Smooth muscle cell (in vitro differentiated cells): ENCODE data around the gene SMG6. TPM values are rescaled to one million over a fixed set of nuclear protein-coding genes. Genes with fewer than 3 reads are reported as not detected.
A peak's percentile ranks its signal among the peaks of the same experiment; 100 is the strongest.

Source experiments
- DNase-seq: peaks from one replicate; lab custom pipeline; 2025; ENCODE audit not compliant: unreplicated experiment; lab: John Stamatoyannopoulos, UW
- H2AFZ ChIP-seq: fragments of 200-600 bp; sonication (generic); 2 replicates; pipeline ENCODE4 v1.6.0; 2016; ENCODE audit warnings: antibody characterized with exemption, low read depth, mild to moderate bottlenecking
- H3F3A ChIP-seq: fragments of 200-600 bp; sonication (generic); 2 replicates; pipeline ENCODE4 v1.6.0; 2017; ENCODE audit warnings: antibody characterized with exemption, low read depth
- H3K27ac ChIP-seq: fragments of 200-600 bp; sonication (generic); 2 replicates; pipeline ENCODE4 v1.5.1; 2016; ENCODE audit warnings: low read depth, mild to moderate bottlenecking
- H3K27me3 ChIP-seq: fragments of 200-600 bp; sonication (generic); 2 replicates; pipeline ENCODE4 v1.6.1; 2016; ENCODE audit warnings: low read depth, mild to moderate bottlenecking
- H3K36me3 ChIP-seq: fragments of 200-600 bp; sonication (generic); 2 replicates; pipeline ENCODE4 v1.5.1; 2016; ENCODE audit warnings: low read depth
- H3K4me1 ChIP-seq: fragments of 200-600 bp; sonication (generic); 2 replicates; pipeline ENCODE4 v1.5.1; 2016; ENCODE audit warnings: low read depth
- H3K4me2 ChIP-seq: fragments of 200-600 bp; sonication (generic); 2 replicates; pipeline ENCODE4 v1.6.0; 2016; ENCODE audit warnings: mild to moderate bottlenecking
- H3K4me3 ChIP-seq: fragments of 200-600 bp; sonication (generic); 2 replicates; pipeline ENCODE4 v1.5.1; 2016; ENCODE audit warnings: mild to moderate bottlenecking
- H3K79me2 ChIP-seq: fragments of 200-600 bp; sonication (generic); 2 replicates; pipeline ENCODE4 v1.6.0; 2016; ENCODE audit warnings: low read depth, mild to moderate bottlenecking
- H3K9ac ChIP-seq: fragments of 200-600 bp; sonication (generic); 2 replicates; pipeline ENCODE4 v1.6.0; 2016; ENCODE audit warnings: low read depth
- H3K9me3 ChIP-seq: fragments of 200-600 bp; sonication (generic); replicated peaks from 2 replicates; pipeline ENCODE4 v1.5.1; 2016; ENCODE audit warnings: low read depth
- H4K20me1 ChIP-seq: fragments of 200-600 bp; sonication (generic); 2 replicates; pipeline ENCODE4 v1.6.0; 2016; ENCODE audit warnings: low read depth
- WGBS: methylation state at CpG from one replicate; pipeline ENCODE4 v1.1.7; 2016; ENCODE audit warnings: low lambda C conversion rate; 5-methylcytosine and 5-hydroxymethylcytosine counted together
- polyA plus RNA-seq: library from polyadenylated mRNA; unstranded; fragments of >200 nt; fragmentation: Nextera tagmentation; extraction: Ambion mirVana; gene quantifications from 2 replicates; pipeline ENCODE4 v1.2.1, GENCODE V29; 2016
- total RNA-seq: library from RNA; depleted of rRNA; stranded (reverse); fragments of >200 nt; gene quantifications from 2 replicates; pipeline ENCODE4 v1.2.3, GENCODE V29; 2014
- TF ChIP-seq, protein P1 (sequence below): fragments of 200-600 bp; sonication (generic); IDR thresholded peaks from 2 replicates; pipeline ENCODE4 v1.5.1; 2017; ENCODE audit warnings: borderline replicate concordance, mild to moderate bottlenecking, antibody characterized with exemption; ENCODE audit not compliant: insufficient read depth, poor library complexity, severe bottlenecking

SMG6 gene
- total and polyA plus RNA-seq, 2 experiments from 2014 or later: 10.6 to 21.4 TPM

DNA sequence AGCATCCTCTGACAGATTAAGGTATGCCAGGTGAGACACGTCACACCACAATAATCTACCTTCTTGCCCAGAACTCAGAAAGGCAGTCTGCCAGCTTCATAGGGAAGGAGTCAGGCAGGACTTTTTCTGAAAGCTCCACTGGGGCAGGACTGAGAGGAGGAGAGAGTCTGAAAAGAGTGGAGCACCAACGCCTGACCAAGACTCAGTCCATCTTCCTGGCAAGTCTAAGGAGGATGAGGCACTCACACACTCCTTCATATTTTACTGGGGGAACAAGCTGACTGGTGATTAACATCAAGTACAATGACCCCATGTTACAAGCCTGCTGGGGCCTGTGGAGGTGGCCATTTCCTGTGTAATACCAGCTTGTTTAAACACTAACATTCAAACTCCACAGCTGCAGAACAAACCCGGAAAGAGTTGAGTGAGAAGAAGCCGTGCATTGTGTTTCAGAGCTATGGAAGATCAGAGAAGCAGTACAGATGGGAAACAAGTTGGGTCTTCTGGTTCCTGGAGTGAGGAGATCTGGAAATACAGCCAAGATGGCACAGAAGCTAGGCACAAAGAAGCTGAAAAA, 126.3 kb downstream of the SMG6 start:
- 70% methylated on average over 4 of the region's 4 CpGs for WGBS
- Histone ChIP-seq H2AFZ (no peak overlapping the region), H3K27me3 (no peaks in the 10 kb centered on the region), H3K4me2 (no peak overlapping the region), H4K20me1 (peaks cover 19% of the 10 kb centered on the region), H3K27ac (no peak overlapping the region), H3K9ac (no peak overlapping the region), H3K4me1 (peaks cover 22% of the 10 kb centered on the region), H3K79me2 (no peaks in the 10 kb centered on the region), H3F3A (peaks cover 29% of the 10 kb centered on the region), H3K9me3 (no peaks in the 10 kb centered on the region), H3K36me3 (no peaks in the 10 kb centered on the region), H3K4me3 (no peak overlapping the region)
- TF ChIP-seq, protein P1, sequence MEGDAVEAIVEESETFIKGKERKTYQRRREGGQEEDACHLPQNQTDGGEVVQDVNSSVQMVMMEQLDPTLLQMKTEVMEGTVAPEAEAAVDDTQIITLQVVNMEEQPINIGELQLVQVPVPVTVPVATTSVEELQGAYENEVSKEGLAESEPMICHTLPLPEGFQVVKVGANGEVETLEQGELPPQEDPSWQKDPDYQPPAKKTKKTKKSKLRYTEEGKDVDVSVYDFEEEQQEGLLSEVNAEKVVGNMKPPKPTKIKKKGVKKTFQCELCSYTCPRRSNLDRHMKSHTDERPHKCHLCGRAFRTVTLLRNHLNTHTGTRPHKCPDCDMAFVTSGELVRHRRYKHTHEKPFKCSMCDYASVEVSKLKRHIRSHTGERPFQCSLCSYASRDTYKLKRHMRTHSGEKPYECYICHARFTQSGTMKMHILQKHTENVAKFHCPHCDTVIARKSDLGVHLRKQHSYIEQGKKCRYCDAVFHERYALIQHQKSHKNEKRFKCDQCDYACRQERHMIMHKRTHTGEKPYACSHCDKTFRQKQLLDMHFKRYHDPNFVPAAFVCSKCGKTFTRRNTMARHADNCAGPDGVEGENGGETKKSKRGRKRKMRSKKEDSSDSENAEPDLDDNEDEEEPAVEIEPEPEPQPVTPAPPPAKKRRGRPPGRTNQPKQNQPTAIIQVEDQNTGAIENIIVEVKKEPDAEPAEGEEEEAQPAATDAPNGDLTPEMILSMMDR: no peak
- no peak for DNase-seq

DNA sequence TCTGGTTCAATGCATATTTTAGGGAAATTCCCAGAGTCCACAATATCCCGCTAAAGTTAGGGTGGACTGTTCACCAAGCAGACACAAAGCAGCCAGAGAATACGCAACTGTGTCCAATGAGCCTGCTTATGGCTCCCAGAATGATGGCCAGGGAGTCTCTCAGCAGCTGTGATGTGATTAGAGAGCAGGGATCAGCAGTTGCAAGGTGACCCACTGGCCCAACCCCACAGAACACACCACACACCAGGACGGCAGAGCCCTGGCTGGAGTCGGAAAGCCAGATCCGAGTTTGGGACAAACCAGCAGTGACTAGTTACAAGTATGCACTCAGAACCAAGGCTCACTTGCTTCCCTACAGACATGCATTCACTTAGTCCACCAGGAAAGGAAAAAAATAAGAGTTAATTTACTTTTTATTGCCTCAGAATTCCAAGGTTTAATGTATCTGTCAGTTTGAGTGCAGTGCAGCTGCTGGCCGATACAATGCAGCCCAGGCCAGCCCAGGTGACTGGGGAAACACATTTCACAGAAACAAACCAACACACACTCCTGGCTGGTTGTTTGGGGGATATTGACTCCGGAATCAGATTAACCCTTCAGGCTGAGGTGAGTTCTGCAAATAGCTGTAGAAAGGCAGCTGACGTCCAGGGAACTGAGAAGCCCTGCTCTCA, 127.0 kb downstream of the SMG6 start:
- Histone ChIP-seq H2AFZ (no peak overlapping the region), H3K4me2 (no peak overlapping the region)
- TF ChIP-seq, protein P1: no peak

DNA sequence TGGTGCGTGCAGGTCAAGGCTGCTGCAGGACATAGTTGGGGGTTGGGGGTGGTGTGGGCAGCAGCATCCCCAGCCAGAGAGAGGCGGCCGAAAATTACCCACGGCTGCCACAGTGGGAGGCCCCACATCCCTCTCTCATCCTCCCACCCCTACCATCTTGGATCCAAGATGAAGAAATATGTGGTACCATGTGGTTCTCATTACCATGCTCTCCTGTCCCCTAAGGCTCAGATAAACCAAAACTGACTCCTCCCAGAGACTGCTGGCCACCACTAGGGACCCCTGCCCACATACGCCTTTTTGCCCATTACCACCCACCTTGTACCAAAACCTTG, 128.3 kb downstream of the SMG6 start:
- WGBS: 68% methylated on average over 5 of the region's 5 CpGs
- Histone ChIP-seq H2AFZ (no peak overlapping the region), H3K4me1 (peaks cover 17% of the 10 kb centered on the region), H3K9me3 (no peaks in the 10 kb centered on the region), H3K27me3 (no peaks in the 10 kb centered on the region), H4K20me1 (peaks cover 17% of the 10 kb centered on the region), H3F3A (peaks cover 29% of the 10 kb centered on the region), H3K36me3 (no peaks in the 10 kb centered on the region), H3K79me2 (no peaks in the 10 kb centered on the region), H3K4me3 (no peak overlapping the region), H3K4me2 (peak overlapping the region; percentile 42), H3K27ac (peak overlapping the region; percentile 99), H3K9ac (no peak overlapping the region)
- TF ChIP-seq, protein P1: no peak
- no peak for DNase-seq

More for the DNA sequence above, 127.0 kb downstream of the SMG6 start:
- no peak for DNase-seq
- Histone ChIP-seq H3K9ac (no peak overlapping the region), H3K36me3 (no peaks in the 10 kb centered on the region), H3K27ac (no peak overlapping the region), H4K20me1 (peaks cover 19% of the 10 kb centered on the region), H3K4me1 (peaks cover 22% of the 10 kb centered on the region), H3K27me3 (no peaks in the 10 kb centered on the region), H3K79me2 (no peaks in the 10 kb centered on the region), H3K9me3 (no peaks in the 10 kb centered on the region), H3F3A (peaks cover 29% of the 10 kb centered on the region), H3K4me3 (no peak overlapping the region)
- 83% methylated on average over 8 of the region's 8 CpGs for WGBS
